AG09309 (cell line): ENCODE data around the gene PRSS57.

Experiments used
- DNase-seq: peaks from one replicate; pipeline ENCODE4 v3.0.0-alpha.2; 2010; ENCODE audit warnings: low read depth
- H3K4me3 ChIP-seq: 2 replicates; pipeline ENCODE4 v1.5.1; 2011; ENCODE audit warnings: mild to moderate bottlenecking, low read depth, low read length, moderate library complexity; ENCODE audit not compliant: control insufficient read depth
- CTCF ChIP-seq: IDR thresholded peaks from 2 replicates; pipeline ENCODE4 v1.5.1; 2011; ENCODE audit warnings: mild to moderate bottlenecking, low read depth, low read length, inconsistent platforms; ENCODE audit not compliant: insufficient read depth, control insufficient read depth; ENCODE audit errors: missing control alignments

The PRSS57 gene

GRCh38 chr19:648305-648704 lies 46.9 kb downstream of the PRSS57 start:
- no peak for DNase-seq
- no peak overlapping the region for H3K4me3 ChIP-seq
- no peak for TF ChIP-seq CTCF

GRCh38 chr19:647566-648284 lies 47.5 kb downstream of the PRSS57 start:
- no peak for DNase-seq
- H3K4me3 ChIP-seq: no peak overlapping the region
- no peak for TF ChIP-seq CTCF

- H3K4me3 ChIP-seq: no peak overlapping the region
- DNase-seq: no peak
- no peak for TF ChIP-seq CTCF
Measured at GRCh38 chr19:646779-647565, 48.3 kb downstream of the PRSS57 start.

- H3K4me3 ChIP-seq: no peak overlapping the region
- DNase-seq: no peak
- TF ChIP-seq CTCF: no peak
Measured at GRCh38 chr19:645912-646778, 49.1 kb downstream of the PRSS57 start.

- DNase-seq: no peak
- no peak overlapping the region for H3K4me3 ChIP-seq
- TF ChIP-seq CTCF: no peak
Measured at GRCh38 chr19:644789-645188, 50.5 kb downstream of the PRSS57 start.

- no peak for DNase-seq
- TF ChIP-seq CTCF: no peak
- H3K4me3 ChIP-seq: no peak overlapping the region
Measured at GRCh38 chr19:644363-644762, 50.9 kb downstream of the PRSS57 start.
